Fibroblast of pulmonary artery (primary cell): ENCODE results near the gene PF4V1.

Source experiments
- DNase-seq: peaks from one replicate; pipeline ENCODE4 v3.0.0-alpha.2; 2010; ENCODE audit warnings: low read depth
- H3K4me3 ChIP-seq: replicated peaks from 2 replicates; pipeline ENCODE4 v1.5.1; 2011; ENCODE audit warnings: low read depth, mild to moderate bottlenecking, control low read depth, low read length, moderate library complexity
- TF ChIP-seq, protein P1 (sequence below): IDR thresholded peaks from 2 replicates; pipeline ENCODE4 v1.5.1; 2011; ENCODE audit warnings: mild to moderate bottlenecking, control low read depth, low read length, inconsistent platforms; ENCODE audit errors: missing control alignments

PF4V1 gene

DNA sequence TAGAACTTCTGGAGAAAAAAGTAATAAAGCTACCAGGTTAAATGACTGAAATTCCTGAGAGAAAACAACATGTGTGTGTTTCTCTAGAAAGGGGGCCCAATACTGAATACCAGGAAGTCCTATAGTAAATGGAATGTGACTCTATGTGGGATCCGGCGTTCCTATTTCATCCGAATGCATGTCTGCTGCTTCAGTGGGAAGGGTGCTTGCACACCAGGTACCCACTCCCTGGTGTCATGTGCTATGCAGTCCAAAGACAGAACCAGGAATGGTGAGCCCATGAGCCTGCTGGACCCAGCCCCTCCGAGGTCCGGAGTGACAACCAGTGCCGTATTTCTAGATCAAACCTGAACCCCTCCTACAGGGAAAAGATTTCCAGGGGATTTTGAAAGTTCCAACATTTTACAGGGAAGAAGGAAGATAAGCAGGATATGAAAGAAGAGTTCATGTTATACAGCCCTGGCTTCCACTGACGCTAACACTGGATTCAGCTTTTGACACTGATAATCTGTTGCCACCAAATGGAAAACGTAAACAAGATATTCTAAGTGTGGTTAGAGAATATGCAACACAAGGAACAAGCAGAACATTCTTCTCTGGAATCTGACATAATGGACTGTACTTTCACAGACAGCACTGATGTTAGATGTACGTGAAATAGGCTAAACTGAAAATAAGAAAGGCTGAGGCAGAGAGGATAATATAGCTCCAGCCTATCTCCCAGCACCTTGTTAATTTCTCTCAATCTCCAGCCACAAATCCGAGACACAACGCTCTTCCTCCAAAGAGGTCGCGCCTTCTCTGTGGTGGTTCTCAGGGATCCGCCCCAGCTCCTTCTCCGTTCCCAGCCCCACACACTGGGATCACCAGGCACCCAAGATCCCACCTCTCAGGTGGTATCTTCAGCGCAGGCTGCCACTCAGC lies 15.4 kb downstream of the PF4V1 start:
- peak; percentile 53 for DNase-seq
- TF ChIP-seq, protein P1, sequence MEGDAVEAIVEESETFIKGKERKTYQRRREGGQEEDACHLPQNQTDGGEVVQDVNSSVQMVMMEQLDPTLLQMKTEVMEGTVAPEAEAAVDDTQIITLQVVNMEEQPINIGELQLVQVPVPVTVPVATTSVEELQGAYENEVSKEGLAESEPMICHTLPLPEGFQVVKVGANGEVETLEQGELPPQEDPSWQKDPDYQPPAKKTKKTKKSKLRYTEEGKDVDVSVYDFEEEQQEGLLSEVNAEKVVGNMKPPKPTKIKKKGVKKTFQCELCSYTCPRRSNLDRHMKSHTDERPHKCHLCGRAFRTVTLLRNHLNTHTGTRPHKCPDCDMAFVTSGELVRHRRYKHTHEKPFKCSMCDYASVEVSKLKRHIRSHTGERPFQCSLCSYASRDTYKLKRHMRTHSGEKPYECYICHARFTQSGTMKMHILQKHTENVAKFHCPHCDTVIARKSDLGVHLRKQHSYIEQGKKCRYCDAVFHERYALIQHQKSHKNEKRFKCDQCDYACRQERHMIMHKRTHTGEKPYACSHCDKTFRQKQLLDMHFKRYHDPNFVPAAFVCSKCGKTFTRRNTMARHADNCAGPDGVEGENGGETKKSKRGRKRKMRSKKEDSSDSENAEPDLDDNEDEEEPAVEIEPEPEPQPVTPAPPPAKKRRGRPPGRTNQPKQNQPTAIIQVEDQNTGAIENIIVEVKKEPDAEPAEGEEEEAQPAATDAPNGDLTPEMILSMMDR: no peak
- H3K4me3 ChIP-seq: peak overlapping the region; percentile 67

DNA sequence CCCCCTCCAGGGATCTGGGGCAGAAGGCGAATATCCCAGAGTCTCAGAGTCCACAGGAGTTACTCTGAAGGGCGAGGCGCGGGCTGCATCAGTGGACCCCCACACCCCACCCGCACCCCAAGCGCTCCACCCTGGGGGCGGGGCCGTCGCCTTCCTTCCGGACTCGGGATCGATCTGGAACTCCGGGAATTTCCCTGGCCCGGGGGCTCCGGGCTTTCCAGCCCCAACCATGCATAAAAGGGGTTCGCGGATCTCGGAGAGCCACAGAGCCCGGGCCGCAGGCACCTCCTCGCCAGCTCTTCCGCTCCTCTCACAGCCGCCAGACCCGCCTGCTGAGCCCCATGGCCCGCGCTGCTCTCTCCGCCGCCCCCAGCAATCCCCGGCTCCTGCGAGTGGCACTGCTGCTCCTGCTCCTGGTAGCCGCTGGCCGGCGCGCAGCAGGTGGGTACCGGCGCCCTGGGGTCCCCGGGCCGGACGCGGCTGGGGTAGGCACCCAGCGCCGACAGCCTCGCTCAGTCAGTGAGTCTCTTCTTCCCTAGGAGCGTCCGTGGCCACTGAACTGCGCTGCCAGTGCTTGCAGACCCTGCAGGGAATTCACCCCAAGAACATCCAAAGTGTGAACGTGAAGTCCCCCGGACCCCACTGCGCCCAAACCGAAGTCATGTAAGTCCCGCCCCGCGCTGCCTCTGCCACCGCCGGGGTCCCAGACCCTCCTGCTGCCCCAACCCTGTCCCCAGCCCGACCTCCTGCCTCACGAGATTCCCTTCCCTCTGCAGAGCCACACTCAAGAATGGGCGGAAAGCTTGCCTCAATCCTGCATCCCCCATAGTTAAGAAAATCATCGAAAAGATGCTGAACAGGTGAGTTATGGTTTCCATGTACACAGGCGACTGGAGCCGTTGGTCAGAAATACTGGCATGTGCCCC lies 16.3 kb downstream of the PF4V1 start, which contains the start of gene CXCL1:
CXCL1 (plus strand) TSS at position 264 of the 926 bp plus-strand sequence; CDS start at position 342, 78 bp downstream.
- peak; percentile 73 for DNase-seq
- TF ChIP-seq, protein P1: no peak
- H3K4me3 ChIP-seq: peak within 1 kb of the TSS; percentile 67

DNA sequence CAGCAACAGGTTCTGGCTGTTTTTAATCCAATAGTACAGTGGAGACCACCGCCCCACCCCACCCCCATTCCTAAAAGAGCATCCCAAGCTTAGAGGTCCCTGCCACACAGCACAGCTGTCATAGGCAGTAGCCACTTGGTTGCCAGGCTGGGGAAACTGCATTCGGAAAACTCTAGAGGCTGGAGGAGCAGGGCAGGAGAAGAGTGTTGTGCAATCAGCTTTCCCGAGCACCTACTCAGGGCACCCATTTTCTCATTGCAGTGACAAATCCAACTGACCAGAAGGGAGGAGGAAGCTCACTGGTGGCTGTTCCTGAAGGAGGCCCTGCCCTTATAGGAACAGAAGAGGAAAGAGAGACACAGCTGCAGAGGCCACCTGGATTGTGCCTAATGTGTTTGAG lies 17.2 kb downstream of the PF4V1 start:
- TF ChIP-seq, protein P1: no peak
- DNase-seq: peak; percentile 75
- H3K4me3 ChIP-seq: peak overlapping the region; percentile 67

DNA sequence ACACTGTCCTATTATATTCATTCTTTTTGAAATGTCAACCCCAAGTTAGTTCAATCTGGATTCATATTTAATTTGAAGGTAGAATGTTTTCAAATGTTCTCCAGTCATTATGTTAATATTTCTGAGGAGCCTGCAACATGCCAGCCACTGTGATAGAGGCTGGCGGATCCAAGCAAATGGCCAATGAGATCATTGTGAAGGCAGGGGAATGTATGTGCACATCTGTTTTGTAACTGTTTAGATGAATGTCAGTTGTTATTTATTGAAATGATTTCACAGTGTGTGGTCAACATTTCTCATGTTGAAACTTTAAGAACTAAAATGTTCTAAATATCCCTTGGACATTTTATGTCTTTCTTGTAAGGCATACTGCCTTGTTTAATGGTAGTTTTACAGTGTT lies 17.7 kb downstream of the PF4V1 start:
- peak; percentile 63 for DNase-seq
- peak overlapping the region; percentile 67 for H3K4me3 ChIP-seq
- TF ChIP-seq, protein P1: no peak

DNA sequence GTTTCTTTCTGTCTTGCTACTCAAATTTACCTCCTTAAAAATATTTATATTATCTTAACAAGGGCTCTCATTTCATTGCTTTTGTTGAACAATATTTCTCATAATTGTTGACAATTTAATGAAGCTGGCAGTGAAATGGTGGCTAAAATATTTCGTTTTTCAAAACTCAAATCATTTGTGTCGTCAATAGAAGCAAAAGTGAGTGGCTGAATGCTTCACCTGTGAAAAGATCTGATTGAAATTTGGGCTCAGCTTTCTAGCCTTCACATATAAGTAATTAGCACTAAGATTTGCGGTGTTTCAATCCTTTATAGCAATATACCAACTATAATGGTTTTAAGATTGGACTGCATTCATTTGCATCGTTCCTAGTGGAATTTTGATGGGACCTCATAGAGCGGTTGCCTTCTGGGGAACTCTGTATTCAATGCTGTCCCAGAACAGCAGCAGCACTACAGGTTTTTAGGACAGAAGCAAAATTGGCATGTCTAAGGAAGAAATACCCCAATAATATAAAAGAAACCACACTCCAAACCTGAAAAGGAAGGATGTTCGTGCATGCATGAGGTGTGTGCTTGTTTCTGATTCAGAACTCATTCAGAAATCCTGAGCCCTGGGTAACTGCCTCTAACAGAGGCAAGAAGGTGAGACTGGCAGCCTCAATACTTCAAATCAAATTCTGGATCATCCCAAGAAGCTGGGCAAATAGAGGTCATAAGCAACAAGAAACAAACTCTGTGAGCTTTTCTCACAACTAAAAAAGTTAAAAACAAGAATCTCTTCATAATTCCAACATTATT lies 18.6 kb downstream of the PF4V1 start:
- TF ChIP-seq, protein P1: no peak
- peak; percentile 62 for DNase-seq
- H3K4me3 ChIP-seq: peak overlapping the region; percentile 67
